Mucosa of descending colon (tissue), 3 donors: ENCODE results near the gene CUL4A. TPM values are rescaled to one million over a fixed set of nuclear protein-coding genes. Genes with fewer than 3 reads are reported as not detected.
"Not testable (repeated sequence)": the region's sequence is repeated elsewhere in the genome, so short reads cannot be mapped to it uniquely, and the experiment has no call there.

Source experiments
- ATAC-seq: fragments of 200-7000 bp; cut with Tn5 transposase; one replicate; pipeline ENCODE4 v1.9.1; 2020; ENCODE audit warnings: mild to moderate bottlenecking, moderate library complexity
- DNase-seq, 3 donors: peaks; one replicate each; pipeline ENCODE4 v3.0.0-alpha.2; 2020
- H3K36me3 ChIP-seq: fragments of 200-600 bp; one replicate; pipeline ENCODE4 v1.8.0; 2021; ENCODE audit warnings: low read depth, mild to moderate bottlenecking
- H3K4me1 ChIP-seq: fragments of 200-600 bp; one replicate; pipeline ENCODE4 v1.8.0; 2021; ENCODE audit warnings: low read depth, mild to moderate bottlenecking
- H3K4me3 ChIP-seq: fragments of 200-600 bp; one replicate; pipeline ENCODE4 v1.8.0; 2021; ENCODE audit warnings: mild to moderate bottlenecking
- H3K9me3 ChIP-seq: fragments of 200-600 bp; one replicate; pipeline ENCODE4 v1.8.0; 2021; ENCODE audit warnings: mild to moderate bottlenecking
- intact Hi-C, 2 donors: fragments of 100-400 bp; cut with DNase I in 1 of 2; cut with micrococcal nuclease in 1 of 2; formaldehyde crosslinking; loops; one replicate each; pipeline versions ENCODE4 v1.11.0 to v1.11.1; 2022; cut with DNase I, micrococcal nuclease
- long read RNA-seq, 2 donors: library from polyadenylated mRNA; unstranded; transcript quantifications; one replicate each; pipeline ENCODE4 v2.0.0, GENCODE V29; 2019 to 2021
- total RNA-seq, 3 donors: library from RNA; stranded (reverse); fragmentation: NEBNext Ultra II Directional in 2 of 3; extraction: Animal tissue kit (Norgen Biotek cat#: 25700) in 2 of 3; gene quantifications; one replicate each; pipeline versions ENCODE4 v1.2.1 to v1.2.4, GENCODE V29; 2021 to 2023
- TF ChIP-seq, protein P1 (sequence below): fragments of 200-600 bp; IDR thresholded peaks from one replicate; pipeline ENCODE4 v1.8.0; 2022; ENCODE audit warnings: antibody characterized with exemption, mild to moderate bottlenecking
- donor health status: DM: no; HTN: no; CAD: no; lungs with moderate emphysema.
- donor health status: DM: no; HTN: no; CAD: no.
- donor health status: DM: no; HTN: yes; CAD: no.

CUL4A gene
- total RNA-seq: 10 to 100 TPM; 57.2 to 71.8 (median 59.8) TPM
- long read RNA-seq, donor 1, transcript CUL4A-202 (20 exons, 2,364 nt): major isoform, 129 of 152 reads
- long read RNA-seq, donor 1, partial matches to known transcripts: 8 of 152 reads
- long read RNA-seq, donor 1, other reads (novel, unspliced or antisense): 14 of 152 reads
- long read RNA-seq, donor 2, full-length matches to known transcripts: 23 of 31 reads
- long read RNA-seq, donor 2, partial matches to known transcripts: 6 of 31 reads
- long read RNA-seq, donor 2, other reads (novel, unspliced or antisense): 2 of 31 reads

DNA sequence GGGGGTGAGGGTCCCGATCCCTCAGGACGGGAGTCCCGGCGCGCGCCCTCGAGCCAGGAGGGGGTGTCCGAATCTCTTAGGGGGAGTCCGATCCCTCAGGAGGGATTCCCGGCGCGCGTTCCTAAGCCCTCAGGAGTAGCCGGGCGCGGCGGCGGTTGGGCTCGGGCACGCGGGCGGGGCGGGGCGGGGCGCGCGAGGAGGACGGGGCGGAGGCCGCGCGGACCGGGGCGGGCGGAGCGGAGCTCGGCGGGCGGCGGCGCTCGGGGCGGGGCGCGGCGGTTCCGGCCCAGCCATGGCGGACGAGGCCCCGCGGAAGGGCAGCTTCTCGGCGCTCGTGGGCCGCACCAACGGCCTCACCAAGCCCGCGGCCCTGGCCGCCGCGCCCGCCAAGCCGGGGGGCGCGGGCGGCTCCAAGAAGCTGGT, at the start of gene CUL4A:
Gene CUL4A, plus strand, starts transcription at position 278 of the 423 bp plus-strand sequence. Its CDS starts 15 bp downstream, at position 293.
- Histone ChIP-seq H3K9me3 (no peaks in the 10 kb centered on the region), H3K36me3 (no peaks in the 10 kb centered on the region), H3K4me3 (peak within 1 kb of the TSS; percentile 93), H3K4me1 (peaks cover 20% of the 10 kb centered on the region)
- TF ChIP-seq, protein P1, sequence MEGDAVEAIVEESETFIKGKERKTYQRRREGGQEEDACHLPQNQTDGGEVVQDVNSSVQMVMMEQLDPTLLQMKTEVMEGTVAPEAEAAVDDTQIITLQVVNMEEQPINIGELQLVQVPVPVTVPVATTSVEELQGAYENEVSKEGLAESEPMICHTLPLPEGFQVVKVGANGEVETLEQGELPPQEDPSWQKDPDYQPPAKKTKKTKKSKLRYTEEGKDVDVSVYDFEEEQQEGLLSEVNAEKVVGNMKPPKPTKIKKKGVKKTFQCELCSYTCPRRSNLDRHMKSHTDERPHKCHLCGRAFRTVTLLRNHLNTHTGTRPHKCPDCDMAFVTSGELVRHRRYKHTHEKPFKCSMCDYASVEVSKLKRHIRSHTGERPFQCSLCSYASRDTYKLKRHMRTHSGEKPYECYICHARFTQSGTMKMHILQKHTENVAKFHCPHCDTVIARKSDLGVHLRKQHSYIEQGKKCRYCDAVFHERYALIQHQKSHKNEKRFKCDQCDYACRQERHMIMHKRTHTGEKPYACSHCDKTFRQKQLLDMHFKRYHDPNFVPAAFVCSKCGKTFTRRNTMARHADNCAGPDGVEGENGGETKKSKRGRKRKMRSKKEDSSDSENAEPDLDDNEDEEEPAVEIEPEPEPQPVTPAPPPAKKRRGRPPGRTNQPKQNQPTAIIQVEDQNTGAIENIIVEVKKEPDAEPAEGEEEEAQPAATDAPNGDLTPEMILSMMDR: no peak
- peak; percentile 87 to 91 (median 90) for DNase-seq
- ATAC-seq: peak; percentile 81
- intact Hi-C loops: no loop called here

DNA sequence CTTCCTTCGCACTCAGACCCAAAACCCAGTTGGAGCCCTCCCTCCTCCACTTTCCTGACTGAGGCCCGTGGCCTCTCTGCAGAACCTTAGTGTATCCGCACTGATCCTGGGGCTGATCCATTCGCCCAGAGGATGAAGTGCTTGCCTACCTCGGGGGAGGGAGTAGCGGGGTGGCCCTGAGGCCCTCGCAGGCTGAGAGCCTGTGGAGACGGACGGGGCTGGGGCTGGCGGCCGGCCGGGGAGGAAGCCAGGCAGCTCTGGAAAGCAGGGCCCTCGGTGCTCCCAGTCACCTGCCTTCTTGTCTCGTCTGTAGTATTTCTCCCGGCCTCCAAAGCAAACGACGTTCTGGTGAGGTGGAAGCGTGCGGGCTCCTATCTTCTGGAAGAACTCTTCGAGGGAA, 49.7 kb upstream of the CUL4A start:
- no peak for ATAC-seq

DNA sequence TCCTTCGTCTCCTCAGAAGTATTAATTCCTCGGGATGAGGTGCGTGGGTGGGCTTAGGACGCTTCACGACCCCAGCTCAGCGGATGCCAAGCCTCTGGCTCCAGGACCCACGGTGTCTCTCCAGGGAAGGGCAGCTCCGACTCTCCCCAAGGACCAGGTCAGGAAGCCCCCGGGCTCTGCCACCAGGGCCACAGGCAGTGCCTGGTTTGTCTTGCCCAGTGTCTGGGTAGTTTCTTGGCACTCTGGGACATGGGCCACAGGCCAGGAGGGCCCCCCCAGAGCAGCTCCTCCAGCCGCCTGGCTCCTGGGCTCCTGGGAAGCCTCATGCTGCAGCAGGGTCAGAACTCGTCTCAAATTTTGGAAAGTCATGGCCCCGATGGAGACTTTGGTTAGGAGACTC, 48.4 kb upstream of the CUL4A start:
- Histone ChIP-seq H3K4me3 (no peak overlapping the region), H3K4me1 (no peaks in the 10 kb centered on the region), H3K9me3 (no peaks in the 10 kb centered on the region), H3K36me3 (no peaks in the 10 kb centered on the region)
- no peak for DNase-seq
- intact Hi-C loops: no loop called here
- ATAC-seq: no peak
- TF ChIP-seq, protein P1: no peak

More for the DNA sequence above, 49.7 kb upstream of the CUL4A start:
- TF ChIP-seq, protein P1: no peak
- intact Hi-C loops: no loop called here
- H3K36me3 ChIP-seq: no peaks in the 10 kb centered on the region
- no peaks in the 10 kb centered on the region for H3K4me1 ChIP-seq
- DNase-seq: no peak
- no peak overlapping the region for H3K4me3 ChIP-seq
- no peaks in the 10 kb centered on the region for H3K9me3 ChIP-seq

DNA sequence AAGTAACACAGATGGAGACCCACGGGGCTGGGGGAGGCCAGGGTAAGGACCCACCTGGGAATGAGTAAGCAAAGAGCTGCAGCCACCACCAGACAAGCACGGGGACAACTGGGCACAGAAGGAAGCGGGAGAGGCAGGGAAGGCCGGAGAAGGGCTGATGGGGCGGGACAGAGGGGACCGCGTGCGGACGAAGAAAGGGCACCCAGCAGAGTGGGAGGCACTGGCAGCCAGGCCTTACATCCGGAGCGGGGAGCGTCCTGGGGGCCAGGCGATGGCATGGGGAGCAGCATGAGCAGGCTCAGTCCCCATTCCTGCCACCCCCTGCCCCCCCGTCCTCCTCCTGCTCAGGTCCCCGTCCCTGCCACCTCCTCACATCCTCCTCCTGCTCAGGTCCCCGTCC, 48.0 kb upstream of the CUL4A start:
- Histone ChIP-seq H3K4me1 (no peaks in the 10 kb centered on the region), H3K4me3 (no peak overlapping the region), H3K36me3 (no peaks in the 10 kb centered on the region), H3K9me3 (no peaks in the 10 kb centered on the region)
- no peak for ATAC-seq
- TF ChIP-seq, protein P1: no peak
- DNase-seq: no peak
- intact Hi-C loops: no loop called here

DNA sequence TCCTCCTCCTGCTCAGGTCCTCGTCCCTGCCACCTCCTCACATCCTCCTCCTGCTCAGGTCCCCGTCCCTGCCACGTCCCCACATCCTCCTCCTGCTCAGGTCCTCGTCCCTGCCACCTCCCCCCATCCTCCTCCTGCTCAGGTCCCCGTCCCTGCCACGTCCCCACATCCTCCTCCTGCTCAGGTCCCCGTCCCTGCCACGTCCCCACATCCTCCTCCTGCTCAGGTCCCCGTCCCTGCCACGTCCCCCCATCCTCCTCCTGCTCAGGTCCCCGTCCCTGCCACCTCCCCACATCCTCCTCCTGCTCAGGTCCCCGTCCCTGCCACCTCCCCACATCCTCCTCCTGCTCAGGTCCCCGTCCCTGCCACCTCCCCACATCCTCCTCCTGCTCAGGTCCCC, 47.4 kb upstream of the CUL4A start:
- intact Hi-C loops, DNase-seq: not testable (repeated sequence)

DNA sequence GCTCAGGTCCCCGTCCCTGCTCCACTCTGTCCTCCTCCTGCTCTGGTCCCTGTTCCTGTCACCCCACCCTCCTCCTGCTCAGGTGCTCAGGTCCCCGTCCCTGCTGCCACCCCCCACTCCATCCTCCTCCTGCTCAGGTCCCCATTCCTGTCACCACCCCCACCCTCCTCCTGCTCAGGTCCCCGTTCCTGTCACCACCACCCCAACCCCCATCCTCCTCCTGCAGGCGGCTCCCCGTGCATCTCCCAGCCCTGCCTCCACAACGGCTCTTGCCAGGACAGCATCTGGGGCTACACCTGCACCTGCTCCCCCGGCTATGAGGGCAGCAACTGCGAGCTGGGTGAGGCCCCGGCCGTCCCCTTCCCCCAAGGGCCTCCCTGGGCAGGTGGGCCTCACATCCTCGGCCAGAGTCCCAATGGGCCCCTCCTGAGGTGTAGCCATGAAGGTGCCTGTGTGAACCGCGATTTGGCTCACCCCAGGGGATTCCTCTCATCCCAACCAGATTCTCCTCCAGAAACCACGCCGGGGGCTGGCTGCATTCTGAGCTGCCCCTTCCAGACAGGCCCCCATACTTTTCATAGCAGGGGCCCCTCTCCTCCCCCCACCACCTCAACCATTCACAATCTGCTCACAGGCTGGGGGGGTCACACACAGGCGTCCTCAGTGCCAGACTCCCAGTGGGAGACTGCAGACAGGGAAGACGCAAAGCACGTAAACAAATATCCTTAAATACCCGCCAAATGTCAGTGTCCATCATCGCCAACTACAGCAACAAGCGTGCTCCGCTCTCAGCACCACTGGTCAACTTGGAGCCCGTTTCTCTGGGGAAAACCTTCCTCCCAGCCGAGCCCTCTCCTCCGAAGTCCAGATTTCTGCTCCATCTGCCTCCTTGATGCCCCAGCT, 46.4 kb upstream of the CUL4A start:
- intact Hi-C loops: no loop called here
- no peaks in the 10 kb centered on the region for H3K4me1 ChIP-seq
- no peaks in the 10 kb centered on the region for H3K9me3 ChIP-seq
- TF ChIP-seq, protein P1: no peak
- ATAC-seq (peak; percentile 8), DNase-seq (no peak)
- H3K36me3 ChIP-seq: no peaks in the 10 kb centered on the region
- H3K4me3 ChIP-seq: no peak overlapping the region

More for the DNA sequence above, 47.4 kb upstream of the CUL4A start:
- not testable (repeated sequence) for H3K9me3 ChIP-seq, ATAC-seq, H3K4me1 ChIP-seq, H3K4me3 ChIP-seq, H3K36me3 ChIP-seq
